Fibroblast of upper back skin (primary cell): Measurements from ENCODE around the gene PRKCE.

Experiments used
- DNase-seq: peaks from one replicate; pipeline ENCODE4 v3.0.0-alpha.2; 2013

Gene PRKCE

GRCh38 chr2:45951025-45951727 lies 299.7 kb downstream of the PRKCE start:
- no peak for DNase-seq

GRCh38 chr2:45952591-45952990 lies 301.1 kb downstream of the PRKCE start:
- no peak for DNase-seq

GRCh38 chr2:45953376-45954027 lies 302.0 kb downstream of the PRKCE start:
- DNase-seq: no peak

- DNase-seq: no peak
These were observed 302.9 kb downstream of the PRKCE start for GRCh38 chr2:45954233-45954850.

- no peak for DNase-seq
These were observed 306.2 kb downstream of the PRKCE start for GRCh38 chr2:45957533-45958227.

GRCh38 chr2:45960057-45960863 lies 308.8 kb downstream of the PRKCE start:
- no peak for DNase-seq

- DNase-seq: peak; percentile 82
These were observed 310.9 kb downstream of the PRKCE start for GRCh38 chr2:45962177-45962921.

- DNase-seq: no peak
These were observed 312.3 kb downstream of the PRKCE start for GRCh38 chr2:45963816-45964215.

GRCh38 chr2:45964223-45964841 lies 312.9 kb downstream of the PRKCE start:
- DNase-seq: peak; percentile 88

GRCh38 chr2:45964906-45965305 lies 313.4 kb downstream of the PRKCE start:
- DNase-seq: no peak

- DNase-seq: no peak
These were observed 314.5 kb downstream of the PRKCE start for GRCh38 chr2:45965871-45966498.

- DNase-seq: peak; percentile 74
These were observed 317.6 kb downstream of the PRKCE start for GRCh38 chr2:45968946-45969584.

- DNase-seq: no peak
These were observed 322.0 kb downstream of the PRKCE start for GRCh38 chr2:45973426-45973825.

- no peak for DNase-seq
These were observed 322.6 kb downstream of the PRKCE start for GRCh38 chr2:45974056-45974455.

- no peak for DNase-seq
These were observed 323.4 kb downstream of the PRKCE start for GRCh38 chr2:45974762-45975408.

GRCh38 chr2:45975752-45976517 lies 324.5 kb downstream of the PRKCE start:
- DNase-seq: no peak

GRCh38 chr2:45978302-45978859 lies 326.9 kb downstream of the PRKCE start:
- DNase-seq: no peak

- no peak for DNase-seq
These were observed 327.6 kb downstream of the PRKCE start for GRCh38 chr2:45979065-45979464.
